Smooth muscle cell of trachea (primary cell): ENCODE results near the gene OR7A5. TPM values are rescaled to one million over a fixed set of nuclear protein-coding genes. Genes with fewer than 3 reads are reported as not detected.

Experiments used
- total RNA-seq: library from RNA; depleted of rRNA; stranded (reverse); fragments of >200 nt; gene quantifications from 2 replicates; pipeline ENCODE4 v1.2.1, GENCODE V29; 2014

OR7A5 gene
- total RNA-seq, result not detected in 2 replicates

DNA sequence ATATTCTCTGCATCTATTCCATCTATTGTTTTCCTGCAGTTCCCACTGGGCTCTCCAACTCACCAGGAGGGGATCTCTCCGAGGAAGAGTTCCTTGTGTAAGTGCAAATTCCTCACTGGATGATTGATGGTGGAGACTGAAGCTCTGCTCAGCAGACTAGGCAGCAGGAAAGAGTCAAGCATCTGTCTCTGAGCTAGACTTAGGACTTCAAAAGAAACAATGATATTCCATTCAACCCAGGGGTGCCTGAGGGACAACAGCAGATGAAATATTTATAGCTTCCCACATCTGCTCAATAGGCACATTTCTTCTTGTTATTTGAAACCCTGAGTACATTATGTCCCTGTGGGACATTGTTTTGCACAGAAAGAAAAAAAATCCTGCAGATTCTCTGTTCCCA, at the start of gene OR7A5, which contains the start of gene OR7C1:
TSS of gene OR7A5 (minus strand) at position 175 of the 400 bp plus-strand sequence. CDS start 6,944 bp downstream, outside the sequence.
TSS of gene OR7C1 (minus strand) at position 175 of the 400 bp plus-strand sequence. CDS start 35,049 bp downstream, outside the sequence.

GRCh38 chr19:14848822-14849221, 13.8 kb upstream of the OR7A5 start, which contains the start of gene OR7A10:
Gene OR7A10, minus strand, starts transcription at chr19:14848922. Its CDS starts 7,045 bp downstream, at chr19:14841877.

GRCh38 chr19:14778110-14778845, 56.7 kb downstream of the OR7A5 start, which contains the start of gene ADGRE2:
Gene ADGRE2, minus strand, starts transcription at chr19:14778560. Its CDS starts 1,804 bp downstream, at chr19:14776756.

Other genes starting within 250 kb of the OR7A5 start
- not detected in 2 replicates for gene ADGRE3, start 160.3 kb downstream of the OR7A5 start, total RNA-seq
- gene ZNF333, start 145.1 kb downstream of the OR7A5 start, total RNA-seq, result 24.6 and 32.7 TPM in 2 replicates
- not detected in 2 replicates for gene ADGRE2, start 56.6 kb downstream of the OR7A5 start, total RNA-seq
- gene OR7C1, start within 50 bp of the OR7A5 start, total RNA-seq, result not detected in 2 replicates
- not detected in 2 replicates for gene OR7A10, start 13.7 kb upstream of the OR7A5 start, total RNA-seq
- gene OR7A17, start 50.9 kb upstream of the OR7A5 start, total RNA-seq, result not detected in 2 replicates
- not detected in 2 replicates for gene OR7C2, start 106.3 kb upstream of the OR7A5 start, total RNA-seq
- gene SLC1A6, start 144.7 kb upstream of the OR7A5 start, total RNA-seq, result not detected in 2 replicates
- gene CASP14, start 214.3 kb upstream of the OR7A5 start, total RNA-seq, result not detected in 2 replicates
- not detected in 2 replicates for gene OR1I1, start 247.0 kb upstream of the OR7A5 start, total RNA-seq